Pancreas (tissue), 10 donors: ENCODE results near the gene RAVER1. TPM values are rescaled to one million over a fixed set of nuclear protein-coding genes. Genes with fewer than 3 reads are reported as not detected.

Experiments used
- ATAC-seq, 4 donors: fragments of 200-7000 bp; cut with Tn5 transposase; one replicate each; pipeline versions ENCODE4 v1.8.0 to v1.9.1; 2020; ENCODE audit warnings: mild to moderate bottlenecking in 4 of 4, moderate library complexity in 4 of 4
- DNase-seq, 6 donors: peaks; one replicate each; pipeline ENCODE4 v3.0.0-alpha.2; 2020
- FAIRE-seq: peaks from 2 replicates; lab custom pipeline; 2012; peaks lifted over from hg19 to GRCh38; lab: Jason Lieb, UNC
- H3K27ac ChIP-seq, 4 donors: fragments of 200-600 bp; sonication (generic); 1 replicate in 3 of 4; 2 replicates in 1 of 4; pipeline versions ENCODE4 v1.5.0 to v1.8.0; 2020
- H3K27me3 ChIP-seq, 4 donors: fragments of 200-600 bp; one replicate each; pipeline ENCODE4 v1.8.0; 2021
- H3K36me3 ChIP-seq, 3 donors: fragments of 200-600 bp; sonication (generic) in 1 of 3; one replicate each; pipeline versions ENCODE4 v1.5.0 to v1.8.0; 2020 to 2021
- H3K4me1 ChIP-seq, 3 donors: fragments of 200-600 bp; one replicate each; pipeline ENCODE4 v1.8.0; 2021
- H3K4me3 ChIP-seq, 4 donors: fragments of 200-600 bp; sonication (generic) in 2 of 4; one replicate each; pipeline versions ENCODE4 v1.5.0 to v1.8.0; 2020 to 2021
- H3K9me3 ChIP-seq, 4 donors: fragments of 200-600 bp; one replicate each; pipeline ENCODE4 v1.8.0; 2021
- WGBS, 2 donors: extraction: QIAGEN DNeasy Blood & Tissue Kit; methylation state at CpG; one replicate each; pipeline ENCODE4 v1.1.7; 2013; 5-methylcytosine and 5-hydroxymethylcytosine counted together
- intact Hi-C, 3 donors: fragments of 100-400 bp; cut with DNase I; formaldehyde crosslinking; loops; one replicate each; pipeline versions ENCODE4 v1.11.1 to v1.14.2; 2022
- polyA plus RNA-seq, 2 donors: library from polyadenylated mRNA; stranded (reverse); fragments of 200-250 nt; gene quantifications; one replicate each; pipeline ENCODE4 v1.2.3, GENCODE V29; 2013
- total RNA-seq, 6 donors: library from RNA; stranded (reverse); fragmentation: NEBNext Ultra II Directional in 4 of 6; extraction: Animal tissue kit (Norgen Biotek cat#: 25700) in 4 of 6; gene quantifications; one replicate each; pipeline versions ENCODE4 v1.2.1 to v1.2.4, GENCODE V29; 2021 to 2023
- TF ChIP-seq, protein P1 (sequence below), 4 donors: fragments of 200-600 bp; sonication (generic) in 3 of 4; IDR thresholded peaks; one replicate each; pipeline versions ENCODE4 v1.5.0 to v1.8.0; 2021; ENCODE audit warnings: antibody characterized with exemption in 4 of 4
- donor health status: healthy with polysubstance abuse.
- donor health status: DM: no; HTN: no; CAD: no; lungs with moderate emphysema.
- donor health status: DM: no; HTN: no; CAD: no.
- donor health status: control.
- donor health status: control.
- donor health status: Bipolar disorder and iron deficiency.
- donor health status: DM: yes; HTN: yes; CAD: no.
- donor health status: DM: no; HTN: no; CAD: no.
- donor health status: DM: no; HTN: no; CAD: no.
- donor health status: DM: yes; HTN: yes; CAD: no.

Gene RAVER1
- total and polyA plus RNA-seq, 8 donors, result 6.0 to 17.3 (median 11.5) TPM

DNA sequence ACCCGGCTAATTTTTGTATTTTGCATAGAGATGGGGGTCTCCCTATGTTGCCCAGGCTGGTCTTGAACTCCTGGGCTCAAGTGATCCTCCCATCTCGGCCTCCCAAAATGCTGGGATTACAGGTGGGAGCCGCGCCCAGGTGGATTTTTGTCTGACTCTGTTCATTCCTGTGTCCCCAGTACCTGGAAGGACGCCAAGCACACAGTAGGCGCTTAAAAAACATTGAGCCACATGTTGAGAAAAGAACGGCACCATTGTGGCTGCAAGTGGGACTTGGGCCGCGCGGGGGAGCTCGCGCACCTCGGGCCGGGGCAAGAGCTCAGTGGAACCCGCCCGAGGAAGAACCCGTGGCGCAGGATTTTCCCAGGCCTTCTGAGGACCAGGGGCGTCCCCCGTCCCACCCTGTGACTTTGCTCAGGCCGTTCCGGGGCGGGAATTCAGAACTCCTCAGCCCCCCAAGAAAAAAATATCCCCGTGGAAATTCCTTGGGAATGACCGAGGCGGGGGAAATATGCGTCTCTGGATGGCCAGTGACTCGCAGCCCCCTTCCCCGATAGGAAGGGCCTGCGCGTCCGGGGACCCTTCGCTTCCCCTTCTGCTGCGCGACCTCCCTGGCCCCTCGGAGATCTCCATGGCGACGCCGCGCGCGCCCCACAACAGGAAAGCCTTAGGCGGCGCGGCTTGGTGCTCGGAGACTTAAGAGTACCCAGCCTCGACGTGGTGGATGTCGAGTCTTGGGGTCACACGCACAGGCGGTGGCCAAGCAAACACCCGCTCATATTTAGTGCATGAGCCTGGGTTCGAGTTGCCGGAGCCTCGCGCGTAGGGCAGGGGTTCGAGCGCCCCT, 63.8 kb downstream of the RAVER1 start:
- Histone ChIP-seq H3K27ac (peak overlapping the region in 3 of 4 donors; percentile 31 to 86 (median 83)), H3K27me3 (no peaks in the 10 kb centered on the region), H3K4me1 (peaks cover 0 to 10% (median 6%) of the 10 kb centered on the region in 3 donors), H3K36me3 (no peaks in the 10 kb centered on the region), H3K4me3 (peak overlapping the region in 3 of 4 donors; percentile 14 to 52 (median 33)), H3K9me3 (no peaks in the 10 kb centered on the region)
- TF ChIP-seq, protein P1, sequence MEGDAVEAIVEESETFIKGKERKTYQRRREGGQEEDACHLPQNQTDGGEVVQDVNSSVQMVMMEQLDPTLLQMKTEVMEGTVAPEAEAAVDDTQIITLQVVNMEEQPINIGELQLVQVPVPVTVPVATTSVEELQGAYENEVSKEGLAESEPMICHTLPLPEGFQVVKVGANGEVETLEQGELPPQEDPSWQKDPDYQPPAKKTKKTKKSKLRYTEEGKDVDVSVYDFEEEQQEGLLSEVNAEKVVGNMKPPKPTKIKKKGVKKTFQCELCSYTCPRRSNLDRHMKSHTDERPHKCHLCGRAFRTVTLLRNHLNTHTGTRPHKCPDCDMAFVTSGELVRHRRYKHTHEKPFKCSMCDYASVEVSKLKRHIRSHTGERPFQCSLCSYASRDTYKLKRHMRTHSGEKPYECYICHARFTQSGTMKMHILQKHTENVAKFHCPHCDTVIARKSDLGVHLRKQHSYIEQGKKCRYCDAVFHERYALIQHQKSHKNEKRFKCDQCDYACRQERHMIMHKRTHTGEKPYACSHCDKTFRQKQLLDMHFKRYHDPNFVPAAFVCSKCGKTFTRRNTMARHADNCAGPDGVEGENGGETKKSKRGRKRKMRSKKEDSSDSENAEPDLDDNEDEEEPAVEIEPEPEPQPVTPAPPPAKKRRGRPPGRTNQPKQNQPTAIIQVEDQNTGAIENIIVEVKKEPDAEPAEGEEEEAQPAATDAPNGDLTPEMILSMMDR (IDR thresholded peaks at IDR 0.05), result peak; percentile 75 to 91 (median 82)
- FAIRE-seq (no peak), DNase-seq (peak; percentile 66 to 95 (median 81)), ATAC-seq (peak; percentile 82 to 87 (median 85))
- 4 to 6% methylated on average over 59 of the region's 59 CpGs for WGBS, 2 donors
- intact Hi-C loops, result loop anchor here (2.0 to 10.0 kb wide), 3 partner anchors 118 to 125 kb away; no protein-coding TSS in a partner anchor

DNA sequence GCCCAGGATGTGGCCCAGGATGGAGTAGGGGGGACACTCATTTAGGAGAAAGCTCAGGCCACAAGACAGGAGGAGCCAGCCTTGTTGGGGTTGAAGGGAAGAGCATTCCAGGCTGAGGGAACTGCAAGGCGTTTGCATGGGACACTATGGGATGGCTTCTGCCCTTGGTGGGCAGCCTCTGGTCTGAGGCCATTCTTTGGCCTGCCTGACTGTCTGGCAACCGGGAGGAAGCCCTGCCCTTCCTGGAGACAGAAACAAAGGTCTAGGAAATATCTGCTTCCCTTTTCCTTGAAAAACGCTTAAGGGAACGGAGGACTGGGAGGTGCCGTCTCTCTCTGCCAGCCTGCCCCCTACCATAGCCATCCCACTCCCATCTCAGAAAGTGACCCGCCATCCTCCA, 65.3 kb downstream of the RAVER1 start:
- intact Hi-C loops, result loop anchor here in 1 of 3 donors (2.0 kb wide), 1 partner anchor 121 kb away; no protein-coding TSS in a partner anchor
- peaks cover 0 to 10% (median 6%) of the 10 kb centered on the region in 3 donors for H3K4me1 ChIP-seq
- no peaks in the 10 kb centered on the region for H3K9me3 ChIP-seq
- no peak overlapping the region for H3K4me3 ChIP-seq
- ATAC-seq (no peak), DNase-seq (no peak), FAIRE-seq (no peak)
- no peaks in the 10 kb centered on the region for H3K36me3 ChIP-seq
- WGBS, 2 donors, result 60 to 68% methylated on average over 6 of the region's 6 CpGs
- no peaks in the 10 kb centered on the region for H3K27me3 ChIP-seq
- H3K27ac ChIP-seq, result no peak overlapping the region
- TF ChIP-seq, protein P1 (IDR thresholded peaks at IDR 0.05), result no peak

DNA sequence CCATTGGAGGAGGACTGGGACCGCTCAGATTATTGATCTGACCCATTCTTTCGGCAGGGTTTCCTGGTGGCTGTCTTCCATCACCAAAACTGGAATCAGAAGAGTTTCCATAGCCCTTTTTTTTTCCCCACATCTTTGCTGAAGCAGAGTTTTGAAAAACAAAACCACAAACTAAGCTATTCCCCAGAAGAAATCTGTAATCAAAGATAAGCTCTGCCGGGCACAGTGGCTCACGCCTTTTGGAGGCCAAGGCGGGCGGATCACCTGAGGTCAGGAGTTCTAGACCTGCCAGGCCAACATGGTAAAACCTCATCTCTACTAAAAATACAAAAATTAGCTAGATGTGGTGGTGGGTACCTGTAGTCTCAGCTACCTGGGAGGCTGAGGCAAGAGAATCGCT, 66.6 kb downstream of the RAVER1 start:
- Histone ChIP-seq H3K4me3 (no peak overlapping the region), H3K27ac (peak overlapping the region in 2 of 4 donors; percentile 34 to 39), H3K36me3 (no peaks in the 10 kb centered on the region), H3K27me3 (no peaks in the 10 kb centered on the region), H3K4me1 (peaks cover 0 to 10% (median 6%) of the 10 kb centered on the region in 3 donors), H3K9me3 (no peaks in the 10 kb centered on the region)
- intact Hi-C loops, result no loop called here
- ATAC-seq (no peak), FAIRE-seq (no peak), DNase-seq (no peak)
- TF ChIP-seq, protein P1 (IDR thresholded peaks at IDR 0.05), result no peak
- whole genome bisulfite sequencing, 2 donors, result 50 to 56% methylated on average over 7 of the region's 7 CpGs

Other genes with a start within 250 kb of the RAVER1 start
- gene SHFL, start 247.2 kb downstream of the RAVER1 start, total RNA-seq, result 10 to 100 TPM in 5 of 6 donors, 1 to 10 TPM in 1; 7.9 to 19.9 (median 14.5) TPM
- 10 to 100 TPM; 39.6 to 41.0 TPM for gene SHFL, start 247.2 kb downstream of the RAVER1 start, polyA plus RNA-seq
- 1 to 10 TPM in 1 of 6 donors, under 1 TPM in 5; 0.12 to 1.1 (median 0.74) TPM for gene ANGPTL6, start 230.9 kb downstream of the RAVER1 start, total RNA-seq
- gene ANGPTL6, start 230.9 kb downstream of the RAVER1 start, polyA plus RNA-seq, result 1 to 10 TPM; 1.2 to 1.7 TPM
- gene PPAN, start 227.2 kb downstream of the RAVER1 start, total RNA-seq, result 10 to 100 TPM in 5 of 6 donors, 1 to 10 TPM in 1; 9.3 to 32.0 (median 15.8) TPM
- 10 to 100 TPM; 55.9 to 67.9 TPM for gene PPAN, start 227.2 kb downstream of the RAVER1 start, polyA plus RNA-seq
- gene P2RY11, start 221.8 kb downstream of the RAVER1 start, total RNA-seq, result 1 to 10 TPM; 2.5 to 8.5 (median 5.8) TPM
- 10 to 100 TPM; 17.4 TPM for gene P2RY11, start 221.8 kb downstream of the RAVER1 start, polyA plus RNA-seq
- 100 to 1,000 TPM; 146 to 215 (median 181) TPM for gene EIF3G, start 213.6 kb downstream of the RAVER1 start, total RNA-seq
- gene EIF3G, start 213.6 kb downstream of the RAVER1 start, polyA plus RNA-seq, result 100 to 1,000 TPM; 169 to 228 TPM
- 10 to 100 TPM; 11.4 to 27.5 (median 15.4) TPM for gene DNMT1, start 138.6 kb downstream of the RAVER1 start, total RNA-seq
- gene DNMT1, start 138.6 kb downstream of the RAVER1 start, polyA plus RNA-seq, result 10 to 100 TPM; 26.4 to 28.7 TPM
- 1 to 10 TPM; 1.9 to 4.8 (median 3.0) TPM for gene S1PR2, start 102.2 kb downstream of the RAVER1 start, total RNA-seq
- 1 to 10 TPM; 1.6 to 2.0 TPM for gene S1PR2, start 102.2 kb downstream of the RAVER1 start, polyA plus RNA-seq
- gene MRPL4, start 81.3 kb downstream of the RAVER1 start, total RNA-seq, result 10 to 100 TPM in 4 of 6 donors, 1 to 10 TPM in 2; 9.9 to 17.6 (median 14.9) TPM
- gene MRPL4, start 81.3 kb downstream of the RAVER1 start, polyA plus RNA-seq, result 10 to 100 TPM; 23.5 to 34.4 TPM
- gene ICAM1, start 62.4 kb downstream of the RAVER1 start, total RNA-seq, result 10 to 100 TPM in 2 of 6 donors, 1 to 10 TPM in 4; 2.2 to 32.4 (median 5.7) TPM
- gene ICAM1, start 62.4 kb downstream of the RAVER1 start, polyA plus RNA-seq, result 10 to 100 TPM in 1 of 2 donors, 1 to 10 TPM in 1; 7.2 to 13.5 TPM
- gene ICAM4, start 46.6 kb downstream of the RAVER1 start, total RNA-seq, result under 1 TPM in 5 of 6 donors, not detected in 1; 0.13 to 0.56 (median 0.20) TPM
- gene ICAM4, start 46.6 kb downstream of the RAVER1 start, polyA plus RNA-seq, result under 1 TPM in 1 of 2 donors, not detected in 1; 0.27 TPM
- gene ICAM5, start 43.6 kb downstream of the RAVER1 start, total RNA-seq, result under 1 TPM in 5 of 6 donors, not detected in 1; 0.08 to 0.22 (median 0.17) TPM
- under 1 TPM; 0.26 to 0.30 TPM for gene ICAM5, start 43.6 kb downstream of the RAVER1 start, polyA plus RNA-seq
- 1 to 10 TPM in 4 of 6 donors, under 1 TPM in 2; 0.91 to 3.0 (median 1.5) TPM for gene ZGLP1, start 23.7 kb downstream of the RAVER1 start, total RNA-seq
- gene ZGLP1, start 23.7 kb downstream of the RAVER1 start, polyA plus RNA-seq, result 10 to 100 TPM; 37.6 to 44.0 TPM
- gene FDX2, start 17.5 kb downstream of the RAVER1 start, total RNA-seq, result 10 to 100 TPM in 2 of 6 donors, 1 to 10 TPM in 4; 5.5 to 10.9 (median 8.7) TPM
- 10 to 100 TPM; 25.0 to 30.3 TPM for gene FDX2, start 17.5 kb downstream of the RAVER1 start, polyA plus RNA-seq
- gene ICAM3, start 6.1 kb upstream of the RAVER1 start, total RNA-seq, result 10 to 100 TPM in 1 of 6 donors, 1 to 10 TPM in 5; 5.7 to 13.8 (median 7.1) TPM
- gene ICAM3, start 6.1 kb upstream of the RAVER1 start, polyA plus RNA-seq, result 1 to 10 TPM; 5.2 TPM
- gene TYK2, start 47.0 kb upstream of the RAVER1 start, total RNA-seq, result 10 to 100 TPM; 42.5 to 90.3 (median 53.3) TPM
- gene TYK2, start 47.0 kb upstream of the RAVER1 start, polyA plus RNA-seq, result 100 to 1,000 TPM; 203 to 302 TPM
- 10 to 100 TPM; 41.3 to 61.0 (median 48.5) TPM for gene CDC37, start 70.0 kb upstream of the RAVER1 start, total RNA-seq
- gene CDC37, start 70.0 kb upstream of the RAVER1 start, polyA plus RNA-seq, result 100 to 1,000 TPM; 226 to 266 TPM
- 10 to 100 TPM in 4 of 6 donors, 1 to 10 TPM in 2; 6.6 to 12.6 (median 11.2) TPM for gene PDE4A, start 87.0 kb upstream of the RAVER1 start, total RNA-seq
- gene PDE4A, start 87.0 kb upstream of the RAVER1 start, polyA plus RNA-seq, result 1 to 10 TPM; 5.0 to 8.5 TPM
- gene KEAP1, start 169.8 kb upstream of the RAVER1 start, total RNA-seq, result 10 to 100 TPM; 25.2 to 36.4 (median 32.3) TPM
- gene KEAP1, start 169.8 kb upstream of the RAVER1 start, polyA plus RNA-seq, result 10 to 100 TPM; 40.9 to 48.6 TPM
- 1 to 10 TPM in 2 of 6 donors, under 1 TPM in 4; 0.32 to 1.3 (median 0.63) TPM for gene S1PR5, start 183.9 kb upstream of the RAVER1 start, total RNA-seq
- under 1 TPM; 0.21 to 0.38 TPM for gene S1PR5, start 183.9 kb upstream of the RAVER1 start, polyA plus RNA-seq
- 10 to 100 TPM; 12.9 to 26.9 (median 20.5) TPM for gene ATG4D, start 210.4 kb upstream of the RAVER1 start, total RNA-seq
- gene ATG4D, start 210.4 kb upstream of the RAVER1 start, polyA plus RNA-seq, result 10 to 100 TPM; 35.2 to 62.1 TPM
- gene KRI1, start 232.5 kb upstream of the RAVER1 start, total RNA-seq, result 10 to 100 TPM in 4 of 6 donors, 1 to 10 TPM in 2; 8.0 to 15.8 (median 13.5) TPM
- gene KRI1, start 232.5 kb upstream of the RAVER1 start, polyA plus RNA-seq, result 10 to 100 TPM; 34.7 to 41.8 TPM
- 1 to 10 TPM; 1.4 to 3.3 (median 2.1) TPM for gene CDKN2D, start 235.4 kb upstream of the RAVER1 start, total RNA-seq
- gene CDKN2D, start 235.4 kb upstream of the RAVER1 start, polyA plus RNA-seq, result 1 to 10 TPM; 3.8 to 9.1 TPM